T-helper 1 cell treated with Interleukin-12 subunit alpha and Interleukin-12 subunit beta and Interleukin-4 antibody, amounts not matched to agents 30 μg/mL and 1 μg/mL, for 36 hours (primary cell): ENCODE results near the gene WDR82.

Source experiments
- H3K27ac Mint-ChIP-seq: one replicate; pipeline ENCODE4 v1.8.0; 2021; ENCODE audit warnings: mild to moderate bottlenecking, mixed read lengths
- H3K27me3 Mint-ChIP-seq: one replicate; pipeline ENCODE4 v1.8.0; 2021; ENCODE audit warnings: low read depth, mixed read lengths
- H3K36me3 Mint-ChIP-seq: one replicate; pipeline ENCODE4 v1.8.0; 2021; ENCODE audit warnings: low read depth, mixed read lengths
- H3K4me1 Mint-ChIP-seq: one replicate; pipeline ENCODE4 v1.8.0; 2021; ENCODE audit warnings: low read depth, mixed read lengths
- H3K4me3 Mint-ChIP-seq: one replicate; pipeline ENCODE4 v1.8.0; 2021; ENCODE audit warnings: mild to moderate bottlenecking, moderate library complexity, mixed read lengths
- H3K9me3 Mint-ChIP-seq: one replicate; pipeline ENCODE4 v1.8.0; 2021; ENCODE audit warnings: mixed read lengths

Gene WDR82, protein sequence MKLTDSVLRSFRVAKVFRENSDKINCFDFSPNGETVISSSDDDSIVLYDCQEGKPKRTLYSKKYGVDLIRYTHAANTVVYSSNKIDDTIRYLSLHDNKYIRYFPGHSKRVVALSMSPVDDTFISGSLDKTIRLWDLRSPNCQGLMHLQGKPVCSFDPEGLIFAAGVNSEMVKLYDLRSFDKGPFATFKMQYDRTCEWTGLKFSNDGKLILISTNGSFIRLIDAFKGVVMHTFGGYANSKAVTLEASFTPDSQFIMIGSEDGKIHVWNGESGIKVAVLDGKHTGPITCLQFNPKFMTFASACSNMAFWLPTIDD

DNA sequence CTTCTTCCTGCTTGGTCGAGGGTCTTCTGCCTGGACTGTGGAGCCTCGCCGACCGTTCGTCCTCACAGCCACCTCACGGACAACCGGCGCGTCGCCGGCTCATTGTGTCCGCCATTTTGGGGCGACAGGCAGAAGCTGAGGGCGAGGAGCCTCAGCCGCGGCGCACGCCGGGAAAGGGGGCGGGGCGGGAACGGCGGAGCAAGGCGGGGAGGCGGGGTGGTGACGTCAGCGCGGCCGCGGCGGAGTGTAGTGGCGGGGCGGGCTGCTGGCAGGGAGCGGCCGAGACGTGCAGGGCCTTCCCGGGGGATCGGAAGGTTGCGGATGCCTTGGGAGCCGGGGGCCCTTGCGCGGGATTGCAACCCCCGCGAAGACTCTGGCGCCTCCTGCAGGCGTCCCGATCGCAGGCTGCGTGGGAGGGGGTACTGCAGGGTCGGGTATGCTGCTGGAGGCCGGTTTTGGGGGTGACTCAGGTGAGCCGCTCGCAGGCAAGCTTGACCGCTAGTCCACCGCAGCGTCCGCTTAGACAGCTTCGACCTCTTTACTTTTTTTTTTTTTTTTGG lies at the start of gene WDR82:
Gene WDR82 (minus strand): TSS at position 140 of the 560 bp plus-strand sequence. CDS start 288 bp downstream, outside the sequence.
- Mint-ChIP-seq H3K27ac (peak within 1 kb of the TSS; percentile 99), H3K9me3 (no peaks in the 10 kb centered on the region), H3K36me3 (peaks cover 45% of the 10 kb centered on the region), H3K4me1 (peaks cover 48% of the 10 kb centered on the region), H3K4me3 (peak within 1 kb of the TSS; percentile 97), H3K27me3 (no peaks in the 10 kb centered on the region)

DNA sequence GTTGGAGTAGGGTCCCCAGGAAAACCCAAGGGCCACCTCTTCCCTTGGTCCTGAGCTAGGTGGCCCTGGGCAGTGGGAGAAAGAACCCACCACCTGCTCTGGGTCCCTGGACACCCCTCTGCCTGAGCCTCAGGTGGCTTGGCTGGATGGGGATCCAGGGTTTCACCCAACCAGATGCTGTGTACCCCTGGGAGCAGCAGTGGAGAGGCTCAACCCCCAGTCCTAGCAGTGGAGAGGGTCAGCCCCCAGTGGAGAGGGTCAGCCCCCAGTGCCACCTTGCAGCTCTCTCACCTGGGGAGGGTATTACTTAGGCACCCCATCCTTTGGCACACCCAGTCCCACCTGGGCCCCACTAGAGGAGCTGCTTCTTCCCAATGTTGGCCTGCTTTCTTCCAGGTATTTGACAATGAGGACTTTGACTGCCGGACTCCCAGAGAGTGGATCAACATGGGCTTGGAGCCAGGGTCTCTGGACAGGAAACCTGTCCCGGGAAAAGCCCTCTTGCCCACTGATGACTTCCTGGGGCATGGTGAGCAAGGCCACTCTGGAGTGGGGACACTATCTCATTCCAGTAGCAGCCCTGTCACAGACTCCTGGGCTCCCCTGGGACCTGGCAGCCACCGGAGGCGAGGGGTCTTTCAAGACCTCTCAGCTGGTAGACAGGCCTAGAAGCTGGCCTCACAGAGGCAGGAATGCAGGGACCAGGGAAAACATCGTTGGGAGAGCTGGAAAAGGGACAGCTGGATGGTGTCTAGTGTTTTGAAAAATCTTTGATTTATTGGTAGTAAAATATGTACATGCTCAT lies 49.2 kb upstream of the WDR82 start:
- no peak overlapping the region for H3K4me3 Mint-ChIP-seq
- H3K9me3 Mint-ChIP-seq = no peaks in the 10 kb centered on the region
- H3K27me3 Mint-ChIP-seq = no peaks in the 10 kb centered on the region
- no peaks in the 10 kb centered on the region for H3K4me1 Mint-ChIP-seq
- no peaks in the 10 kb centered on the region for H3K36me3 Mint-ChIP-seq
- no peak overlapping the region for H3K27ac Mint-ChIP-seq

DNA sequence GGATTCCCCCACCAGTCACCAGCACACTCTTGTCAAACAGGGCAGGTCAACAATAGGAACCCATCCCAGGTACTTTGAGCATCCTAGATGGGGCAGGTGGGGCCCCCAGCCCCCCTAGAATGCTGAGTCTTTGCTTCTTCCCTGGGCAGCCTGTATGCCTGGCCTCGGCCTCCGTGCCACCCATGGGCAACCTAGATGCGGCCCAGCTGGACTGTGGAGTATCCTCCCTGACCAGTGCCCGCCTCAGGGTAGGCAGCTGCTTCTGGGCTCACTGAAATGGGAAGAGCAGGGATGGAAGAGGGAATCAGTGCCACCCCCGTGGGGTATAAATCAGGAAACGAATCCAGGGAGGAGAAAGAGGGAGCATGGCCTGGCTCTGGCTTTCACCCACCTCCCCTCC lies 48.5 kb upstream of the WDR82 start:
- H3K9me3 Mint-ChIP-seq = no peaks in the 10 kb centered on the region
- H3K4me3 Mint-ChIP-seq = no peak overlapping the region
- H3K4me1 Mint-ChIP-seq = no peaks in the 10 kb centered on the region
- no peak overlapping the region for H3K27ac Mint-ChIP-seq
- H3K36me3 Mint-ChIP-seq = no peaks in the 10 kb centered on the region
- H3K27me3 Mint-ChIP-seq = no peaks in the 10 kb centered on the region

DNA sequence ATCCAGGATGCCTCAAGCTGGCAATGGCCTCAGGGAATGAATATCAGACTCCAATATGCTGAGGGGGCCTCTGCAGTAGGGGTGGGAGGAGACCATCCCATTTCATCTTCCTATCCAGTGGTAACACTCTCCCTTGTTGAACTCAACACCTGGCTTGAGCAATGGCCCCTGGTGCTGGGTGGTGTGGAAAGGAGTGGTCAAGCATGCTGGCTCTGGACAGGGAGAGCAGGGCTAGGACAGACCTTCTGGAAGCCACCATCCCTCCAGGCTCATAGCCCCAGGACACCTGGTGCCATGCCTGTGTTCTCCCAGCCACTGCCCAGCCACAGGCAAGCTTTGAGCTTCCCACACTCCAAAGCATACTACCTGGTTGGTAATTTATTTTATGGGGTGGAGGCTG lies 47.2 kb upstream of the WDR82 start:
- H3K27ac Mint-ChIP-seq = no peak overlapping the region
- H3K4me1 Mint-ChIP-seq = no peaks in the 10 kb centered on the region

DNA sequence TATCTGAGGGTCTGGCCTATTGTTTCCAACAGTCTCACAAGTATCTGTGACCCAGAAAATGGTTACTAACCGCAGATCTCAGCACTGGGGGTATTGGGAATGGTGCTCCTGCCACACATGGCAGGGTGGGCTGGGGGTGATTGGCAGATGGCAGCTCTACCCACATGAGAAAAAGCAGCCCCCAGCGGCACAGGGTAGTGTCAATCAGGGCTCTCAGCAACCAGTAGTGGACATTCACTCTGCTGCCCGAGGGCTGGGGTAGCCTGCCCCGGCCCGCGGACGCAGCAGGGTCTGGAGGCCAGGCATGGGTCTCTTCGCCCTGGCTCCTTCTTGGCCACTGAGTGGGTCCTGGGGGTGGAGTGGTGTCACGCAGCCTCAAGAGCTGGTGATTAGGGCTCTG lies 46.2 kb upstream of the WDR82 start:
- no peaks in the 10 kb centered on the region for H3K27me3 Mint-ChIP-seq
- no peaks in the 10 kb centered on the region for H3K4me1 Mint-ChIP-seq
- H3K36me3 Mint-ChIP-seq = no peaks in the 10 kb centered on the region
- no peaks in the 10 kb centered on the region for H3K9me3 Mint-ChIP-seq
- H3K27ac Mint-ChIP-seq = no peak overlapping the region
- H3K4me3 Mint-ChIP-seq = no peak overlapping the region

More for the DNA sequence above, 47.2 kb upstream of the WDR82 start:
- Mint-ChIP-seq H3K36me3 (no peaks in the 10 kb centered on the region), H3K27me3 (no peaks in the 10 kb centered on the region), H3K9me3 (no peaks in the 10 kb centered on the region), H3K4me3 (no peak overlapping the region)

DNA sequence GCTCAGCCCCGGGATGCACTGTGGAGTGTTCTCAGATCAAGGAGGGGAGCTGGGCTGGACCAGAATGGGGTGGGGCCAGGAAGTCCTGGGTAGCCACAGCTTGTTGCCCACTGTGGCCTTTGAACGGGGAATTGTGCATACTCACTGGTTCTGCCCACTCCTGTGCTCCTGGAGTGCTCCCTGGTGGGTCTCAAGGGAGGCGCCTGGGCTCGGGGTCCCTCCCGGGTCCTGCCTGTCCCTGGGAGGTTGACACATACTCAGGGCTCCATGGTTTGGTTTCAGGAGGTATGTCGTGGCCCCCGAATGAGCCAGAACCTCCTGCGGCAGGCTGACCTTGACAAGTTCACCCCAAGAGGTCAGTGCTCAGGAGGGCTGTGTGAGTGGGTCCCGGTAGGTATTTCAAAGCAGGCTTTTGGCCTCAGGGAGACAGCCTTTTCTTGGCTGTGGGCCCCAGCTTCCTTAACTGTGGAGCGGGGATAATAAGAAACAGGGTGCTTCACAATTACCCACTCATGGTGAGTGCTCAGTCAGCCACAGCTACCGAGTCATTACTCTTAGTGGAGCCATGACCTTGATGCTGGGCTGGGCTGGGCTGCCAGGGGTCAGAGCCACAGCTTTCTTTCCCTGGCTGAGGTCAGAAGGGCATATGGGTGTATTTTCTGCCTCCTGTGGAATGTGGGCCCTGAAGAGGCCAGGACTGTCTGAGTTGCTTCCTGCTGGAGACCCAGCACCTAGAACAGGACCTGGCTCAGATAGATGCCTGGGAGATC lies 45.3 kb upstream of the WDR82 start:
- no peak overlapping the region for H3K4me3 Mint-ChIP-seq
- H3K36me3 Mint-ChIP-seq = no peaks in the 10 kb centered on the region
- no peak overlapping the region for H3K27ac Mint-ChIP-seq
- no peaks in the 10 kb centered on the region for H3K9me3 Mint-ChIP-seq
- H3K27me3 Mint-ChIP-seq = no peaks in the 10 kb centered on the region
- no peaks in the 10 kb centered on the region for H3K4me1 Mint-ChIP-seq

DNA sequence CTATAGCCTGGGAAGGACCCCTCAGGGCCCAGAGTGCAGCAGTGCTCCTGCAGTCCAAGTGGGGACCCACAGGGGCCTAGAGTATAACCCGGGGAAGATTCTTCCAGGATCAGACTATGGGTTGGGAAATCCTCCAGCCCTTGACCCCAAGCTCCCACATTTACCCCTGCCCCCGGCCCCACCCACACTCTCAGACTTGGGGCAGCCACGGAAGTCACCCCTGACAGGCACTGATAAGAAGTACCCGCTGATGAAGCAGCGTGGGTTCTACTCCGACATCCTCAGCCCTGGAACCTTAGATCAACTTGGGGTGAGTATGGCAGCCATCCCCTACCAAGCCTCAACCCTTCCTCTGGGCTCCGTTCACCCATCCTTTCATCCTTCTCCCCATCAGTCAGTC lies 44.0 kb upstream of the WDR82 start:
- no peaks in the 10 kb centered on the region for H3K27me3 Mint-ChIP-seq
- H3K4me3 Mint-ChIP-seq = no peak overlapping the region
- H3K36me3 Mint-ChIP-seq = no peaks in the 10 kb centered on the region
- H3K9me3 Mint-ChIP-seq = no peaks in the 10 kb centered on the region
- H3K4me1 Mint-ChIP-seq = peaks cover 3% of the 10 kb centered on the region
- no peak overlapping the region for H3K27ac Mint-ChIP-seq

- H3K27ac Mint-ChIP-seq = no peak overlapping the region
- no peaks in the 10 kb centered on the region for H3K9me3 Mint-ChIP-seq
- H3K4me3 Mint-ChIP-seq = no peak overlapping the region
- H3K4me1 Mint-ChIP-seq = peaks cover 8% of the 10 kb centered on the region
- no peaks in the 10 kb centered on the region for H3K36me3 Mint-ChIP-seq
- no peaks in the 10 kb centered on the region for H3K27me3 Mint-ChIP-seq
Measured at GRCh38 chr3:52321481-52321880, 43.0 kb upstream of the WDR82 start.

GRCh38 chr3:52319921-52320595 lies 41.6 kb upstream of the WDR82 start:
- H3K4me1 Mint-ChIP-seq = peaks cover 8% of the 10 kb centered on the region

GRCh38 chr3:52318186-52318816 lies 39.9 kb upstream of the WDR82 start:
- no peaks in the 10 kb centered on the region for H3K9me3 Mint-ChIP-seq
- H3K27me3 Mint-ChIP-seq = no peaks in the 10 kb centered on the region
- H3K36me3 Mint-ChIP-seq = no peaks in the 10 kb centered on the region
- no peak overlapping the region for H3K27ac Mint-ChIP-seq
- H3K4me1 Mint-ChIP-seq = peaks cover 9% of the 10 kb centered on the region
- H3K4me3 Mint-ChIP-seq = no peak overlapping the region

More at GRCh38 chr3:52319921-52320595, 41.6 kb upstream of the WDR82 start:
- no peak overlapping the region for H3K27ac Mint-ChIP-seq
- H3K36me3 Mint-ChIP-seq = no peaks in the 10 kb centered on the region
- no peaks in the 10 kb centered on the region for H3K9me3 Mint-ChIP-seq
- H3K4me3 Mint-ChIP-seq = no peak overlapping the region
- H3K27me3 Mint-ChIP-seq = no peaks in the 10 kb centered on the region

GRCh38 chr3:52317208-52318000 lies 39.0 kb upstream of the WDR82 start:
- H3K27me3 Mint-ChIP-seq = no peaks in the 10 kb centered on the region
- H3K4me3 Mint-ChIP-seq = peak overlapping the region; percentile 51
- H3K4me1 Mint-ChIP-seq = peaks cover 10% of the 10 kb centered on the region
- peaks cover 1% of the 10 kb centered on the region for H3K36me3 Mint-ChIP-seq
- H3K27ac Mint-ChIP-seq = no peak overlapping the region
- no peaks in the 10 kb centered on the region for H3K9me3 Mint-ChIP-seq

DNA sequence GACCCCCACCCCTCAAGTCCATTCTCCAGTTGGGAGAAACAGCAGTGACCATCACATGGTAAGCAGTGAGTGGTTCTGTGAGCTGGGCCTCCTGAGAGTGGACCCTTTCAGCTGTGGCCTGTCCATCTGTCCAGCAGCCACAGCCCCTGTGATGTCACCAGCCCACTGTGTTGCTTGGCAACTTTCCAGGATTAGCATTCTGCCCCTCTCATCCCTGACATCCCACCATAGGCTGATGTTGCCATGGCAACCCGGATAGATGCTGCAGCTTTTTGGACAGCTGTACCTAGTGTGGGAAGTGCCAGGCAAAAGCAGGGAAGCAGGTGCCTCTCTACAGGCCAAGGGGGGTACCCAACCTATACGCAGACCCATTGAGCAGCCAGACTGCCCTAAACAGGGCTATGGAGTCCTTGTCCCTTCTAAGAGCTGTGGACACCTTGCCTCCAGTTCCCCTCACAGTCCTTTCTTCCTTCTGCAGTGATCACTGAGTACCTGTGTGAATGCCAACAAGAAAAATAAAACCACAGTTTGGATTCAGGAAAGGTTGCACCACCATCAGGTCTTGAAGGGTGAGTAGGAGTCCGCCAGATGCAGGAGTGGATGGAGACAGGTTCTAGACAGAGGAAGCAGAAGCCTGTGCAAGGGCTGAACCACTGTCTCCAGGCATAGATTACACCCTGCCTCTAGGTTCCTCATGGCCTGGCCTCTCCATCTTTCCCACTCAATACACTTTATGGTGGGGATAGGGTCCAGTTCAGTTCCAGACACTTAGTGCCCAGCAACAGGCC lies 37.7 kb upstream of the WDR82 start, which contains the start of gene DNAH1:
Gene DNAH1 (plus strand): TSS at position 343 of the 788 bp plus-strand sequence. CDS start 6,124 bp downstream, outside the sequence.
- Mint-ChIP-seq H3K9me3 (no peaks in the 10 kb centered on the region), H3K27ac (peak within 1 kb of the TSS; percentile 1), H3K27me3 (no peaks in the 10 kb centered on the region), H3K4me3 (peak within 1 kb of the TSS; percentile 16), H3K36me3 (peaks cover 1% of the 10 kb centered on the region), H3K4me1 (peaks cover 11% of the 10 kb centered on the region)
